Measurements from ENCODE around the gene HSF2BP. TPM values are rescaled to one million over a fixed set of nuclear protein-coding genes. Genes with fewer than 3 reads are reported as not detected.

The HSF2BP gene
- total and polyA plus RNA-seq, 2 of the 8 experiments (the other 6 are each of a cell fraction or from before 2014, with no cell fraction given): 0.51 to 0.93 TPM

DNA sequence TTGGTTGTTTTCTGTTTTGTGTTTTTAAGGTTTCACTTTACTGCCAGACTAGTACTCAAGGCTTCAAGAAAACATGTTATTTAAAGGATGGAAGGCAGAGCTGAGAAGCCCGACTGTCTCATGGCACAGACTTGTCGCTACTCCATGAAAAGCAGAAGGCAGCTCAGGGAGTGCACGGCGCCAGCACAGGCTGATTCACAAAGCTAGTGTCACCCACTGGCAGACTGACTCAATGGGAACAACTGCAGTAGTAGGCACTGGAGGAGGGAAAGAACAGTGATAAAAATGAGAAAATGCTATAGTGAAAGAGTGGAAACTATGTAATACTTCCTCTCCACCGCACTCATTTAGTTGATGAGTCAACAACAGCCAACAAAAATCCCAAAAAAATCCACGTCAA is 14.7 kb downstream of the HSF2BP start (continued):
- TF ChIP-seq CHD7 (IDR thresholded peaks at IDR 0.05; ENCODE audit: insufficient replicate concordance, low read length): no peak
- no peak for TF ChIP-seq MAX (IDR thresholded peaks at IDR 0.05)
- TF ChIP-seq BACH1 (IDR thresholded peaks at IDR 0.05; ENCODE audit: low read length): no peak
